ENCODE data around the gene PSG1. TPM values are rescaled to one million over a fixed set of nuclear protein-coding genes. Genes with fewer than 3 reads are reported as not detected.
"Not testable (repeated sequence)": the region's sequence is repeated elsewhere in the genome, so short reads cannot be mapped to it uniquely, and the experiment has no call there.

PSG1 gene
- polyA plus RNA-seq, 1 donor, result 0.28 TPM

- not testable (repeated sequence) for DNase-seq (ENCODE audit: low read depth)
These were observed 58.1 kb downstream of the PSG1 start for GRCh38 chr19:42821306-42821977.

GRCh38 chr19:42819960-42820650 is 59.4 kb downstream of the PSG1 start:
- DNase-seq (ENCODE audit: low read depth), result not testable (repeated sequence)

GRCh38 chr19:42816894-42817293 is 62.6 kb downstream of the PSG1 start:
- DNase-seq (ENCODE audit: low read depth), result no peak

Other genes starting within 250 kb of the PSG1 start
- gene PSG3, start 139.2 kb downstream of the PSG1 start, polyA plus RNA-seq (ENCODE audit: insufficient read length), result not detected
- gene PSG8, start 114.0 kb downstream of the PSG1 start, polyA plus RNA-seq (ENCODE audit: insufficient read length), result not detected
- 0.16 TPM for gene PSG6, start 38.2 kb upstream of the PSG1 start, polyA plus RNA-seq (ENCODE audit: insufficient read length)
- not detected for gene PSG7, start 57.5 kb upstream of the PSG1 start, polyA plus RNA-seq (ENCODE audit: insufficient read length)
- gene PSG11, start 146.8 kb upstream of the PSG1 start, polyA plus RNA-seq (ENCODE audit: insufficient read length), result 0.83 TPM
- gene PSG2, start 203.0 kb upstream of the PSG1 start, polyA plus RNA-seq (ENCODE audit: insufficient read length), result 0.56 TPM

All from forelimb muscle (tissue), 1 donor.